B cell (primary cell): Measurements from ENCODE around the gene SLC2A4. TPM values are rescaled to one million over a fixed set of nuclear protein-coding genes. Genes with fewer than 3 reads are reported as not detected.

ENCODE experiments used
- ATAC-seq: fragments of 200-7000 bp; cut with Tn5 transposase; one replicate; pipeline ENCODE4 v1.10.0; 2021; ENCODE audit warnings: low read depth, mild to moderate bottlenecking, moderate number of reproducible peaks, moderate library complexity
- CTCF ChIA-PET: fragments of 350-600 bp; sonication (Branson Sonifier 250); formaldehyde crosslinking; loops from one replicate; lab custom pipeline; 2021; ENCODE audit warnings: antibody characterized with exemption, inconsistent platforms; lab: Charles Lee
- POLR2A ChIA-PET: fragments of 350-600 bp; sonication (Branson Sonifier 250); formaldehyde crosslinking; loops from one replicate; lab custom pipeline; 2021; ENCODE audit warnings: antibody characterized with exemption; lab: Charles Lee
- DNase-seq: peaks from one replicate; pipeline ENCODE4 v3.0.0; 2013
- H2AFZ ChIP-seq: 2 replicates; pipeline ENCODE4 v1.6.1; 2012; ENCODE audit warnings: mild to moderate bottlenecking, low read depth, low read length; ENCODE audit not compliant: insufficient read depth, poor library complexity, severe bottlenecking
- H3K27ac ChIP-seq, 2 donors: 1 replicate in 1 of 2; 2 replicates in 1 of 2; pipeline ENCODE4 v1.5.1; 2012 to 2013; ENCODE audit warnings: low read length in 2 of 2, mild to moderate bottlenecking in 2 of 2, moderate library complexity in 1 of 2
- H3K27me3 ChIP-seq, 4 experiments: fragments of 200-600 bp in 1 of 4; sonication (generic) in 1 of 4; replicated peaks in 1 of 4; 1 replicate in 2 of 4; 2 replicates in 2 of 4; pipeline versions ENCODE4 v1.6.1 to v1.7.0; 2013 to 2016; ENCODE audit warnings: low read length in 3 of 4, mild to moderate bottlenecking in 2 of 4, mixed read lengths in 1 of 4, moderate library complexity in 1 of 4; ENCODE audit not compliant: insufficient read depth in 4 of 4, control insufficient read depth in 3 of 4; ENCODE audit errors: control extremely low read depth in 1 of 4
- H3K36me3 ChIP-seq, 2 experiments: replicated peaks in 1 of 2; 1 replicate in 1 of 2; 2 replicates in 1 of 2; pipeline versions ENCODE4 v1.6.1 to v1.7.1; 2013; ENCODE audit warnings: low read length in 1 of 2; ENCODE audit not compliant: insufficient read depth in 2 of 2, control insufficient read depth in 1 of 2; ENCODE audit errors: control extremely low read depth in 1 of 2, extremely low read depth in 1 of 2
- H3K4me1 ChIP-seq, 2 donors: fragments of 200-600 bp in 1 of 2; sonication (generic) in 1 of 2; 1 replicate in 1 of 2; 2 replicates in 1 of 2; pipeline versions ENCODE4 v1.5.1 to v1.6.1; 2013 to 2017; ENCODE audit warnings: low read length in 2 of 2; ENCODE audit not compliant: control insufficient read depth in 2 of 2, insufficient read depth in 2 of 2
- H3K4me2 ChIP-seq: replicated peaks from 2 replicates; pipeline ENCODE3; 2012; ENCODE audit warnings: mild to moderate bottlenecking, low read depth, low read length; ENCODE audit not compliant: poor library complexity, severe bottlenecking
- H3K4me3 ChIP-seq, 5 experiments: fragments of 200-600 bp in 1 of 5; sonication (generic) in 1 of 5; 1 replicate in 3 of 5; 2 replicates in 2 of 5; pipeline versions ENCODE4 v1.5.1 to v1.7.0; 2011 to 2016; ENCODE audit warnings: low read length in 4 of 5, mild to moderate bottlenecking in 4 of 5, low read depth in 2 of 5, control low read depth in 1 of 5, moderate library complexity in 1 of 5; ENCODE audit not compliant: insufficient read depth in 1 of 5; ENCODE audit errors: control extremely low read depth in 1 of 5, extremely low read depth in 1 of 5
- H3K79me2 ChIP-seq: fragments of 200-600 bp; sonication (generic); one replicate; pipeline ENCODE4 v1.6.0; 2016; ENCODE audit warnings: low read length; ENCODE audit not compliant: control insufficient read depth, insufficient read depth
- H3K9ac ChIP-seq: fragments of 200-600 bp; sonication (generic); 2 replicates; pipeline ENCODE4 v1.6.1; 2017; ENCODE audit warnings: mild to moderate bottlenecking, low read length, moderate library complexity
- H3K9me3 ChIP-seq, 3 donors: one replicate each; pipeline versions ENCODE4 v1.6.1 to v1.7.1; 2013; ENCODE audit warnings: low read length in 2 of 3; ENCODE audit not compliant: control insufficient read depth in 2 of 3, insufficient read depth in 1 of 3; ENCODE audit errors: control extremely low read depth in 1 of 3
- H4K20me1 ChIP-seq: 2 replicates; pipeline ENCODE4 v1.6.0; 2012; ENCODE audit warnings: mild to moderate bottlenecking, low read length; ENCODE audit not compliant: insufficient read depth, control insufficient read depth, poor library complexity, severe bottlenecking
- H3K27ac Mint-ChIP-seq: one replicate; pipeline ENCODE4 v1.8.0; 2021; ENCODE audit warnings: mixed read lengths
- H3K27me3 Mint-ChIP-seq: one replicate; pipeline ENCODE4 v1.8.0; 2021; ENCODE audit warnings: mixed read lengths
- H3K4me1 Mint-ChIP-seq: one replicate; pipeline ENCODE4 v1.8.0; 2021; ENCODE audit warnings: mixed read lengths
- H3K4me3 Mint-ChIP-seq: one replicate; pipeline ENCODE4 v1.8.0; 2021; ENCODE audit warnings: mixed read lengths
- H3K9me3 Mint-ChIP-seq: one replicate; pipeline ENCODE4 v1.8.0; 2022; ENCODE audit warnings: mixed read lengths; ENCODE audit not compliant: insufficient read depth
- CTCF ChIP-seq: fragments of 200-600 bp; IDR thresholded peaks from one replicate; pipeline ENCODE4 v1.8.0; 2022; ENCODE audit warnings: antibody characterized with exemption, mild to moderate bottlenecking
- EZH2 ChIP-seq: IDR thresholded peaks from 2 replicates; pipeline ENCODE4 v1.6.1; 2012; ENCODE audit warnings: borderline replicate concordance, low read depth, mild to moderate bottlenecking, moderate library complexity, low read length; ENCODE audit not compliant: insufficient read depth, poor library complexity, severe bottlenecking
- WGBS: methylation state at CpG from one replicate; pipeline ENCODE4 v1.1.5; 2013; ENCODE audit warnings: missing lambda C conversion rate; ENCODE audit not compliant: insufficient coverage; 5-methylcytosine and 5-hydroxymethylcytosine counted together
- intact Hi-C: fragments of 100-400 bp; cut with micrococcal nuclease; formaldehyde crosslinking; loops from one replicate; pipeline ENCODE4 v1.10.0; 2022
- polyA plus RNA-seq: library from polyadenylated mRNA; depleted of rRNA; stranded (reverse); fragments of >200 nt; gene quantifications from 2 replicates; pipeline ENCODE4 v1.2.3, GENCODE V29; 2012
- total RNA-seq, 2 donors: library from RNA; stranded (reverse); fragments of 120-200 nt in 1 of 2; gene quantifications; 1 replicate in 1 of 2; 2 replicates in 1 of 2; pipeline versions ENCODE4 v1.2.3 to v1.2.4, GENCODE V29; 2013 to 2022

The SLC2A4 gene
- total and polyA plus RNA-seq, 2 donors (not counting 1 experiment from before 2014, with no cell fraction given), result not detected

- DNase-seq, result no peak
- Mint-ChIP-seq H3K4me3 (peak overlapping the region; percentile 47), H3K4me1 (peaks cover 69% of the 10 kb centered on the region), H3K27me3 (no peaks in the 10 kb centered on the region), H3K9me3 (no peaks in the 10 kb centered on the region), H3K27ac (peak overlapping the region; percentile 93)
- no peak for TF ChIP-seq EZH2
- TF ChIP-seq CTCF, result no peak
- Histone ChIP-seq H3K9me3 (no peaks in the 10 kb centered on the region), H4K20me1 (peaks cover 68% of the 10 kb centered on the region), H3K36me3 (peaks cover 5 to 62% of the 10 kb centered on the region in 2 experiments), H3K4me2 (no peak overlapping the region), H3K9ac (no peak overlapping the region), H2AFZ (no peak overlapping the region), H3K4me3 (no peak overlapping the region), H3K4me1 (peaks cover 34 to 61% of the 10 kb centered on the region in 2 donors), H3K27me3 (no peaks in the 10 kb centered on the region), H3K79me2 (peaks cover 72% of the 10 kb centered on the region), H3K27ac (peak overlapping the region in 1 of 2 donors; percentile 37)
- WGBS, result 78% methylated on average over 2 of the region's 7 CpGs
- ATAC-seq, result no peak
- intact Hi-C loops, result no loop called here
- CTCF ChIA-PET, result interaction anchor here (1.2 to 2.2 kb wide), 5 partner anchors 9 to 31 kb away, joined by 4 to 19 read pairs (median 6); partner anchors contain the start of genes NEURL4 and SLC2A4
- POLR2A ChIA-PET, result interaction anchor here (0.6 to 1.5 kb wide), 3 partner anchors 17 to 134 kb away, joined by 3 to 7 read pairs (median 3); partner anchors contain the start of gene NEURL4
Measured at GRCh38 chr17:7312432-7313087, 31.0 kb downstream of the SLC2A4 start.
